GM19395 (cell line): Measurements from ENCODE around the gene SCD5.

Source experiments
- ATAC-seq: cut with Tn5 transposase; IDR thresholded peaks from one replicate; pipeline ENCODE4 v1.9.1; 2021; ENCODE audit warnings: mild to moderate bottlenecking, moderate library complexity; ENCODE audit not compliant: unreplicated experiment

SCD5 gene

DNA sequence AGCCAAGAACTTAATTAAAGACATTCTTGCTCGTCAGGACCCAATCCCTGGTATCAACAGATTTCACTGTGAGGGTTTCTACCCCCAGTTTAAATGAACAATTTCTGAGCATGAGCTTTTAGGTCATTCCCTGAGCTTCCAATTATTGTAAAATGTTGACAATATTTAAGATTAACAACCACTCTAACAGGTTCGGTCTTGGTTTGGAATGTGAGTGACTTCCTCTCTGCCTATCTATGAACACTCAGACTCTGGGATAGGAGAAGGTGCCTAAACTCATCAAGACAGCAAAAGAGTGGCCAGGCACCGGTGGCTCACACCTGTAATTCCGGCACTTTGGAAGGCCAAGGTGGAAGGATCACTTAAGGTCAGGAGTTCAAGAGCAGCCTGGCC lies 153.9 kb downstream of the SCD5 start:
- ATAC-seq, result no peak

DNA sequence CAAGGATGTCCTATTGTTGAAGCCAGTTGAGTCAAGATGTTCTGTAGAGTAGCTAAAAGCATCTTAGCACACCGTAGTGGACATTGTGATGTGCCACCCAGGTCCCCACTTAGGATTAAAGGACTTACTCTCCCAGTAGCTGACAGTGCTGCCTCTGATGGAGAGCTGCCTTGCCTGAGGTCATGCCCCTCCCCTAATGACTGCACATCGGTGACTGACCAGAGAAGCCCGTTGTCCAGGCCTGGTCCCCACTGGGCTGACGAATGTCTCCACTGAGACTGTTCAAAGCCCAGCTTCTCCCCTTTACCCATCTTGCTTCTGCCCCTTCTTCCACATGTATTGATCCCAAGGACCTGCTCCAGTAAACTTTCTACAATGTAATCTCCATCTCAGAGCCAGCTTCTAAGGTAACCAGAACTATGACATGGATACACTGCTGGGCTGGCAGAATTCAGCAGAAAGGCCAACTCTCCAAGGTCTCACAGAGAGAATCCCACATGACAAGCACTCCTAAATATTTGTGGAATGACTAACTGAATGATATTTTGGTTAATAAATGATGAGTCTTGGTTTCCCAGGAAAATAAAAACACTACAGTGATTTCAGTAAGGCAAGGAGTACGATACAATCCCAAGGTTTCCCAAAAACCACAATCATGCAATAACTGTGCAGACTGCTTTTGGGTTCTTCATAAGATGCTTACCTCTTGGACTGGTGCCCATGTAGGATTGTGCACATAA lies 154.4 kb downstream of the SCD5 start:
- no peak for ATAC-seq

DNA sequence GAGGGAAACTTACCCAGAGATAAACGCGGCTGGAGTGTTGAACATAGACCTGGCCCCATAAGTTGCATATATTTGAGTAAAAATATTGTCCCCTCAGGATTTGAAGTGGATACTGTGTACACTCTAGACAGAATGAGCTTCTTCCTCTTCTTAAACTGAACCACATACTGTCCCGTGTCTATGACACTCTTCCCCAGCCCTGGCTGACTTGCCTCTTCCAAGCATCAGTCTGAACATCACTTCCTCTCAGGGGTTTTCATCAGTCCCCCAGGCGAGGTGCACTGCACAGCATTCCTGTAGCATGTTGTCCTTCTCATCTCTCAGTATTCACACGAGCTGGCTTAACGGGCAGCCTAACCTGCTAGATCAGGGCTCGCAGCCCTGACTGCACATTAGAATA lies 156.3 kb downstream of the SCD5 start:
- no peak for ATAC-seq

DNA sequence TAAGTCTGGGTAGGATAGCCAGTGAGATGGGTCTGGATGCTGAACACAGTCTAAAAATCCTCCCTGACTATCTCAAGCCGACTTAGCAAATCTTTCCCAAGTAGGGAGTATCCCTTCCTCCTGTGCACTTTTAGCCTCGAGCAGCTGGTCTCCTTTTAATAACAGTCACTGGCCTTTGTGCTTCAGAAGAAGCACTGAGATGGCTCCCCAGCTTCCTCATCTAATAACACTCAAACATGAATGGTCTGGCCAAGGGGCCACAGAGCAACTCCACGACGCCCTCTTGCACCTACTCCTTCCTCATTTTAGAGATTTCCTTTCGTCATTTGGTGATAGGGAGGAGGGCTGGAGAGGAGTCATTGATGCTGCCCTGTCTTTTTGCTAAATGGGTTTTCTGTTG lies 158.1 kb downstream of the SCD5 start:
- ATAC-seq, result no peak

DNA sequence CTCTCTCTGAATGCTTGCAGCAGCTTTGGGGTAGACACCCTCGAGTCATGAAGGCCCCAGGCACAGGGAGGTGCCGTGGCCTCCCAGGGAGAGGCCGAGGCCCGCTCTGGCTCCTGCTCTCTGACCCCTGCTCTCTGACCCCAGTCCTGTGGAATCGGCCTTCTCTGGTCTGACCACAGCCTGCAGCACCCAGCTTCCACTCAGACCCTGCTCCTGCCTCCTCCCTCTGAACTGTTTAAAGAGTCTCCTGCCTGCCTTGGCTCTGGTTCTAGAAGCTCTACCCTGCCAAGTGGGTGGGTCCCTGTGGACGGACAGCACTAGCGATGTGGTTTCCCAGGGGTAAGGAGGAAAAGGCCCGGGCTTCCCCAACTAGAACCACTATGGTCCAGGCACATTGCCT lies 158.6 kb downstream of the SCD5 start:
- ATAC-seq, result no peak

DNA sequence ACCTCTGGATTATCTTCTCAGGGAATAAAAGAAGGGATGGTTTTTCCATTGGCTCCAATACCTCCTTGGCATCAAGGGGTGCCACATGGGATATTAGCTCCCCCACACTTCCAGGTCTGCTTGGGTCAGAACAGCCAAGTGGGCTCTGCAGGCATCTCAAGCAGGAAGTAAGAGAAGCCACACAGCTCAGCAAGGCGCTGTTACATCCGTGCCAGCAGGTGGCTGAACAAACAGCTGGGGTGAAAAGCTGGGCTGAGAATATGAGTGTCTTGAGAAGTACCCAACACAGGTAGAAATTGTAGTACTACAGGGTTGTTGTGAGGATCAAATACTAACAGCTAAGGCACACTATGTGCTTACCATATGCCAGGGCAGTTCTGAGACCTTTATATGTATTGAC lies 160.1 kb downstream of the SCD5 start:
- ATAC-seq, result no peak

DNA sequence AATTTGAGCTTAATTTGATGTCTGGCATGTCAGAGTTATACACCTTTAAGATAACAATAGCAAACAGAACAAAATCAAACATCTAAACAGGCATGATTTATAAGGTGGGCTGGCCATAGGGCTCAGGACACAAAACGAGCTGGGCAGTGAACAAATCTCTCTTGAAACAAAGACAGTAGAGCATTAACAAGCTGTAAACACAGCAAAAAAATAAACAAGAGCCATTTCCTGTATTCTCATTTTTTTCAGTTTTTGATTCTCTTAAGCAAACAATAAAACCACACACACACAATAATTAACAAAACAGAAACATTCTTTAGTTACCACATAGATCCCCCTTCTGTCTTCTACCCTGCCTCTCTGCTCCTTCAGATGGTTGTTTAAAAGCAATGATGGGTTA lies 168.5 kb downstream of the SCD5 start:
- no peak for ATAC-seq

DNA sequence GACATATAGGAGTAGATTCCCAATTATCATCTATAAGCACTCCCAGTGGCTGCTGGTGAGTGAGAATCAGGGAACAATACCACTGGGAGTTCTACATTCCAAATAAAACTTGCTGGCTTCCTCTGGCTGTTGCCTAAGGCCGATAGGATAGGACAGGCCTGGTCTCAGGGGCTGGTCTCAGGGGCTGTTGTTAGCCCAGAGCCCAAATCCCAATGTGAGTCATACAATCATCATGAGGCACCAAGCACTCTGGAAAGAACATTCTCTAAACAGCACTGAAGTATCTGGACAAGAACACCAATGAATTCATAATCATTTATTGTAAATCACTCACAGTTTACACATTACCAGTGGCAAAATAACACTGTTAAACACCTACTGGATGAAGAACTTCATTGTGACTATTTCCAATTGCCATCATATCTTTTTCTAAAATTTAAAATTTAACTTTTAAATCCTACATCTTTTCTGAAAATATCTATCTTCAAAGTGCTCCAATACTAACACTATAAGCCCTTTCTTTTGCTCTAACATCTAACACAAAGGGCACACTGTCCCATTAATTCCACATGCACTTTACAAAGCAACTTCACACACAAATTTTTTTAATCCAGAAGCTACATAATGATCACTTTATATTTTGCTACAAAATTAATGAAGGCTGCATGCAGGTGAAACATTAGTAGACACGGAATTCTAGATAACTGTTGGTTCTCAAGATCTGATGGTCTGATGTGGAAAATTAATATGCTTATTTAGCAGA lies 169.2 kb downstream of the SCD5 start:
- ATAC-seq, result no peak

DNA sequence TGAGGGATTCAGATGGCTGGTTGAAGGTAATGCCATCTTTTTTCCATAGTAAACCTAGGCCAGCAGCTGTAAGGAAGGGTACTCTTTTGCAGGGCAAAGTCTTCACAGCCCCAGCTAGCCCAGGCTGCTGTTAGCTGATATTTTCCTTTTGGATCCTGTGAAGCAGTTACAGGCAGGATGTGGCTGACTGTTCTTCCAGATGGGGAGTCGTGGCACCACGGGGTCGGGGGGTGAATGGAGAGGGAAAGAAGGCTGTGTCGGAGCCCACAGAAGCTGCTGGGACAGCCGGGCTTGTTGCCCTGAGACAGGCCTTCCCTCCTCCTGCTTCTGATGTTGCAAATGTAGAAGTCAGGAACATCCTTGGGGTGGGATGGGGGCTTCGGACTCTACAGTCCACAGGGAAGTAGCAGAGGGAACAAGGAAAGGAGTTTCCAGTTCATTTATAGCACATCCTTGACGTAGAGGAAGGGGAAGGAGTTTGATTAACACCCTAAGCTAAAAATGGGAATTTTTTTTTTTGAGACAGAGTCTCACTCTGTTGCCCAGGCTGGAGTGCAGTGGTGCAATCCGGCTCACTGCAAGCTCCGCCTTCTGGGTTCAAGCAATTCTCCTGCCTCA lies 172.2 kb downstream of the SCD5 start:
- ATAC-seq, result no peak

DNA sequence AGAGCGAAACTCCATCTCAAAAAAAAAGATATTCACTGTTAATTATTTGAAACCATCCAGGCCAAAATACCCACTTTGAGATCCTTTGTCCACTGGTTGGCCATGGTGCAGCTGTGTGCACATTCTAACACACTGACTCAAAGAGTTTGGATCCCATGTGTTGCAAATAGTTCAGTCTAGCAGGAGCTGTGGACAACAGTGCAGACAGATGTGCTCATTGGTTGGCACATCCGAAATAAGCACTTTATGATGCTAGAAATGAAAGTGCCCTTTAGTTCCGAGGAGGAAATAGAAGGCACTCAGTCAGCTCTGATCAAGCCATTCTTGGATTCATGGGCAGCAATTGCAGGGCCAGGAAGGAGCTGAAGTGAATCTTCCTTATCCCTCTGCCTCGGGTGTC lies 173.8 kb downstream of the SCD5 start:
- no peak for ATAC-seq

DNA sequence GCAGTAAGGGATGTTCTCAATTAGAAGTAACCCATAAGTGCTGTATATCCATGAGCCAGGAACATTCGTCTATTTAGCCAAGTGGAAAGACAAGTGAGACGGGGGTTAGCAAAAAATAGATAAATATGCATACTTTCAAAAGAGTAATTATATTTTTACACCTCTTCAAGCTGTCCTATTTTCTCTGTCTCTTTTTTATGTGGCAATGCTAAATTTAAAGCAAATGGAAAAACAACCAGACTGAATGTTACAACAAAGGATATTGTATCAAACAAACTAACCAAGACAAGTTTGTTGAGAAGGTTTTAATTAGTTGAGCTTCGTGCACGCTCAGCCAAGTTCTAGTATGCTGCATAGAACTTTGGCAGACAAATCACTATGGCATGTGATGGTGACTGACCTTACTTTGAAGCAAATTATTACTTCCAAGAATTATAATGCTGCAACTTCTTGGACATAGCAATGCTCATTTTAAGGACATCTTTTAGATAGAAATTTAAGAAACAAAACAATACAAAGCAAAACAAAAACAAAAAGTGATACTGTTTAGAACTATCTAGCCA lies 175.4 kb downstream of the SCD5 start:
- no peak for ATAC-seq

DNA sequence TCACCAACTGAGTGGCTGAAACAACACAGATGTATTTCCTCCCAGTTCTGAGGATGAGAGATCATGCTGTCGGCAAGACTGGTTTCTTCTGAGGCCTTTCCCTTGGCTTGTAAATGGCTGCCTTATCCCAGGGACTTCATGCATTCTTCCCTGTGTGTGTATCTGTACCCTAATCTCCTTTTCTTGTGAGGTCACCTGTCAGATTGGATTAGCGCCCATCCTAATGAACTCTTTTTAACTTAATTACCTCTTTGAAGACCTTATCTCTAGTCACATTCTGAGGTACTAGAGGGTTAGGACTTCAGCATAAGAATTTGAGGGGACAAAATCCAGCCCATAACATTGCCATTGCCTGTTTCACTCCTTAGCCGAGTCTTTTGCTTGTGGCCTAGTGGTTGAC lies 177.3 kb downstream of the SCD5 start:
- ATAC-seq, result no peak

DNA sequence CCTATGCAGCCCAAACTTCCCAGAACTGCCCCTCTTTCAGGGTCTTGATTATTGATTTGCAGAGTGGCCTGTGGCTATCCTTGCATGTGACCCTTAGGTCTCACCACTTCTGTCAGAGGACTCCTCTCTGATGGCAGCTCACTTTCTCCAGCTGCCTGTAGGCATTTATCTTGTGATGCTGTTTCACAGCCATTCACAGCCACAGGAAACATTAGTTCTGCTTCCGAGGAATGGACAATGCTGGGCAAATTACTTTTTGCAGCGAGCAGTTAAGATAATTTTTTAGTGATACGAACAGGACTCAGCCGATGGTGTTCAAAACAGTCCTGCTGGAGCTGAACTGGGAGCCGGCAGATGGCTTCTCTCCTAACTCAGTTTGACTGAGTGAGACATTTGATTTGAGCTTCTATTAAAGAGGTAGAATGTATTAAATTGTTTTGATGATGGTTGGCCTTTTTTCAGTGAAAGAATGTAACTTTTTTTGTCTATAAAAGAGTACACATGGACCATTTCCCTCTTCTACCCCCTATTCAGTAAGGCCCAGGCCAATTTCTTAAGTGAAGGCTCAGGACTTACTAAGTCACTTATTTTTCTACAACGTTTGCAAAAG lies 178.4 kb downstream of the SCD5 start:
- no peak for ATAC-seq

DNA sequence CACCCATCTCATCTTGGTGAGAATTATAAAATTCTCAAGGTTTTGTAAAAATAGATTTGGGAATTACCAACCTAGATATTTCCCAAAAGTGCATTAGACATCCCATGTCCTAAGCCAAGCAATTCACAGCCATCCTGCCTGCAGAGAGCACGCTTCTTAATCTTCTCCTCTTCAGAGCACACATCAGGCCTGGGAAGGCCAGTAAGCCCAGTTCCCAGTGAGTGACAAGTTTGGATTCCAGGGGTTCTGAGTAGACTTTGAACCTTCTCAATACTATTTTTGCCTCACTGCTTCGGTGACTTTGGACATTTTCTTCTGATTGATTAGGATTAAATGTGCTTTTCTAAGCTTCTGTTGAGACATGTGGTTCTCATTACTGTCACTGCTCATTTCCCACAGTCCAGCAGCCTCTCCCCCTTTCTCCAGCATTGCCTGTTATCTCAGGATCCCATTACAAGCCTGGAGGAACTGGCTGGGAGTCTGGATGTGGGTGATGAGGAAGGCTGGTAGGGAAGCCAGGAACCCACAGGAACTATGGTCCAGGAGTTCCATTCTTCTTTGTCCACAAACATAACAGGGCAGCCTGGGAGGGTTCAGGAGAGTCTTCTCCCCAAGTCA lies 180.4 kb downstream of the SCD5 start:
- ATAC-seq, result no peak

DNA sequence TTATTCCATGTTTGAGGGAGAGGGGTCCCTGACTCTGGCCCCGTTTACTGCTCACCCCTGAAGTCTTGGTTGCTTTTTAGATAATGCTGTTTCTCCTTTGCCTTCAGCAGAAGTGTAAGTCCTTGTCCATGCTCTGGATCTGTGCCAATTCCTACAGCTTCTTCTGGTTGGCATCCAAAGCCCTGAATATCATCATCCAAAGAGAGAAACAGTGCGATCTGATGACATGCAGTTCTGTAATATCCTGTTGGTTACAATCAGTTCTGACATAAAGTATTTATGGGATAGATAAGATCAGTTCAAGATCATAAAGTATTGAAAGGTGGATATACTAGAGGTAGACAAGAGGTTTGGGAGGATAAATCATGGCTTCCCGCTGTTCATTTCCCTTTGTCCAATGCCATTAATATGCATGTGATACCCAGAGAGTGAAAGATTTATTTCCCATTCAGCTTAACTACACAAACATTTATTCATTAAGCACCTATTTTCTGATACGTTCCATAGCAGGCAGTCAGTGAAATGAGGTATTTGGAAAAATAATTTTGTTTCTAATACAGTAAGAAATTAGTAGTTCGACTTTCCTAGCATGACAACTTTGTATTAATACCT lies 183.7 kb downstream of the SCD5 start:
- no peak for ATAC-seq

DNA sequence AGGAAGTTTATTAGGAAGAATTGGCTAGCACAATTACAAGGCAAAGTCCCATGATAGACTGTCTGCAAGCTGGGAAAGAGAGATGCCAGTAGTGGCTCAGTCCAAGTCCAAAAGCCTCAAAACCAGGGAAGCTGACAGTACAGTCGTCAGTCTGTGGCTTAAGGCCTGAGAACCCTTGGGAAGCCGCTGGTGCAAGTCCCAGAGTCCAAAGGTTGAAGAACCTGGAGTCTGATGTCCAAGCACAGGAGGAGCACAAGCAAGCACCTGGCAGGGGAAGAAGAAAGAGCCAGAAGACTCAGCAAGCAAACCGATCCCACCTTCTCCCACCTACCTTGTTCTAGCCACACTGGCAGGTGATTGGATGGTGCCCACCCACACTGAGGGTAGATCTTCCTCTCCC lies 185.5 kb downstream of the SCD5 start:
- no peak for ATAC-seq

DNA sequence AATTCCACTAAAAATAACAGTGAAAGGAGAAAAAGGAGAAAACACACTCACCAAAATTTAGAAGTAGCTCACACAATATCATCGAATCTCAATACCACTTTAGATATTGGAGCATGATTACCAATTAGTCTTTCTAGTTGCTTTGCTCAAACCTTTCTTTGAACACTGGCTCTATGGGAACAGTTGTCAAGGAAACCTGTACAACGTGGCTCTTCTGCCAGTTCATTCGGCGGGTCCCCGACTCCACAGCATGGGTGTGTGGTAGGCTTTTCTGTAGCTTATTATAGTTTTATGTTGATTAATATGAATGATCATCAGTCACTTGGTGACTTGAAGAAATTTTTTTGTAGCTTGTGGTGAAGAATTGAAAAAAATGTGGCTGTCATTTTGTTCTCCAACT lies 186.6 kb downstream of the SCD5 start:
- ATAC-seq, result no peak

DNA sequence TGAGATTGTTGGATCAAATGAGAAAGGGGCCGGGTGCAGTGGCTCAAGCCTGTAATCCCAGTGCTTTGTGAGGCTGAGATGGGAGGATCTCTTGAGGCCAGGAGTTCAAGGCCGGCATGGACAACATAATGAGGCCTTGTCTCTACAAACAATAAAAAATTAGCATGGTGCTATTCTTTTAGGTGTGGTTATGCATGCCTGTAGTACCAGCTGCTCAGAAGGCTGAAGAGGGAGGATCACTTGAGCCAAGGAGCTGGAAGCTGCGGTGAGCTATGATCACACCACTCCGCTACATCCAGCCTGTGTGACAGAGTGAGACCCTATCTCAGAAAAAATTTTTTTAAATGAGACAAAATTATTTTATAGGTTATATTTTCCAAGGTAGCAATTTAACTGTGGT lies 187.1 kb downstream of the SCD5 start:
- ATAC-seq, result no peak

DNA sequence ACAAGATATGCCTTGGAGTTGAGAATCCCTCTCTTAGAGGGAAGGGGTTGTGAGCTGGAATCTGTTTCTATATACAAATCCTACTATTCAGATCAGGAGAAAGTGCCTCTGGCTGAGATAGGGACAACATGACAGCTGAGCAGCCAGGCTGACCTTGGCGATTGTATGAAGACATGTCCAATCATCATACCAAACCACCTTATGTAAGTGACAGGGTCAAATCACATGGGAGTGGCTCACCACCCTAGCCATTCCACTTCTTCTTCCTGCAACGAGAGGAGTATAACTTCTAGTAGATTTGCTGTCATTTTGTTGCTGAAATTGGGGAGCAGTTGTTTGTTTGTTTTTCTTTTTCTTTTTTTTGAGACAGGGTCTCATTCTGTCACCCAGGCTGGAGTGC lies 188.6 kb downstream of the SCD5 start:
- no peak for ATAC-seq

DNA sequence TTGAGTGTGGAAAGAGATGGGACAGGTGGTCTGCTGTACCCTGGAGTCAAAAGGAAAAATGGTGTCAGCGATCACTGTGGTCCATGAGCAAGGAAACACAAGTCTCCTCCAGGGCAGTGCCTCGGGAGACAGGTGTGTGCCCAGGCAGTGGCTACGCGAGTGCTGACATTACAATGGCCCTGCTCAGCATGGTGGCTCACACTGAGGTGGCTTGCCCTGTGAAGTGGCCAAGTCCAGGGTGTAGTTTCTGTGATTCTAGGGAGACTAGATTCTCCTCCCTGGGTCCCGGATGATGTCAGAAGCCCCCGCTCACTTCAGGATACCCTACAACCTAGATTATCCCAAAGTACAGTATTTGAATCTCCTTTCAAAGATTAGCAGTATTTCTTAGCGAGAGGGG lies 192.0 kb downstream of the SCD5 start:
- no peak for ATAC-seq

DNA sequence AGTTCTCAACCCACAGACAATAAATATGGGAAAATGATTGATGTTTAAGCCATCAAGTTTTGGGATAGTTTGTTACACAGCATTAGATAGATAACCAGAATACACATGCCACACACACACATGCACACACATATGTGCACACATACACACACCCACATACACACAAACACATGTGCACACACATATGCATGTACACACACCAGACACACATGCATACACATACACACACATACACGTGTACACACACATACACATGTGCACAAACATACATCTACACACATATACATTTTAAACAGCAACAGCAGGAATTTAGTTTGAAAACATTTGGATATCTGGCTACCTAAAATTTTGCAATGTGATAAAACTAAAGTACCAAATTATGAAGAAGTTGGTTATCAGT lies 194.1 kb downstream of the SCD5 start:
- ATAC-seq, result no peak
